OCI-LY7 (cell line): ENCODE data around the gene SARM1. TPM values are rescaled to one million over a fixed set of nuclear protein-coding genes. Genes with fewer than 3 reads are reported as not detected.
A peak's percentile ranks its signal among the peaks of the same experiment; 100 is the strongest.

ENCODE experiments used
- BruUV-seq: library from RNA; stranded (reverse); fragments of 400-500 nt; replicated peaks from 2 replicates; lab custom pipeline; 2021; lab: Mats Ljungman, UMichigan
- CTCF ChIA-PET: fragments of 300-600 bp; sonication (Branson Sonifier 250); formaldehyde crosslinking; loops from one replicate; lab custom pipeline; 2022; ENCODE audit warnings: antibody characterized with exemption; ENCODE audit not compliant: unreplicated experiment; lab: Charles Lee
- POLR2A ChIA-PET: fragments of 300-600 bp; sonication (Branson Sonifier 250); formaldehyde crosslinking; loops from one replicate; lab custom pipeline; 2022; ENCODE audit warnings: antibody characterized with exemption; lab: Charles Lee
- DNase-seq: peaks from one replicate; pipeline ENCODE4 v3.0.0-alpha.2; 2015; ENCODE audit warnings: low spot score
- H2AFZ ChIP-seq: fragments of 200-600 bp; sonication (generic), shearing (Covaris generic); 2 replicates; pipeline ENCODE4 v1.6.1; 2014; ENCODE audit warnings: mild to moderate bottlenecking, antibody characterized with exemption, low read length, moderate library complexity
- H3K27ac ChIP-seq: fragments of 200-600 bp; sonication (generic); 2 replicates; pipeline ENCODE4 v1.5.1; 2014; ENCODE audit warnings: mixed run types, low read depth, mild to moderate bottlenecking, moderate library complexity, low read length, inconsistent platforms; ENCODE audit not compliant: poor library complexity, severe bottlenecking
- H3K36me3 ChIP-seq: fragments of 200-600 bp; sonication (generic); 2 replicates; pipeline ENCODE4 v1.6.1; 2014; ENCODE audit warnings: mild to moderate bottlenecking, antibody characterized with exemption, low read length, moderate library complexity, mixed read lengths; ENCODE audit not compliant: insufficient read depth
- H3K4me1 ChIP-seq: fragments of 200-600 bp; sonication (generic); 2 replicates; pipeline ENCODE4 v1.5.1; 2014; ENCODE audit warnings: mild to moderate bottlenecking, low read length; ENCODE audit not compliant: insufficient read depth, poor library complexity, severe bottlenecking
- H3K4me2 ChIP-seq: fragments of 200-600 bp; sonication (generic); 2 replicates; pipeline ENCODE4 v1.6.1; 2014; ENCODE audit warnings: mild to moderate bottlenecking, low read length
- H3K4me3 ChIP-seq: fragments of 200-600 bp; sonication (generic); 2 replicates; pipeline ENCODE4 v1.5.1; 2014; ENCODE audit warnings: mild to moderate bottlenecking, low read depth, low read length; ENCODE audit not compliant: poor library complexity, severe bottlenecking
- H3K79me2 ChIP-seq: fragments of 200-600 bp; sonication (generic); 2 replicates; pipeline ENCODE4 v1.6.1; 2016; ENCODE audit warnings: low read depth, mild to moderate bottlenecking, low read length, moderate library complexity, mixed read lengths; ENCODE audit not compliant: insufficient read depth
- H3K9me2 ChIP-seq: fragments of 200-600 bp; sonication (generic); 2 replicates; pipeline ENCODE4 v1.6.1; 2016; ENCODE audit warnings: mild to moderate bottlenecking, low read length, mixed read lengths; ENCODE audit not compliant: insufficient read depth
- H3K9me3 ChIP-seq: fragments of 200-600 bp; sonication (generic); 2 replicates; pipeline ENCODE4 v1.6.1; 2014; ENCODE audit warnings: mild to moderate bottlenecking, mixed run types, low read length, mixed read lengths
- H4K20me1 ChIP-seq: fragments of 200-600 bp; sonication (generic); 2 replicates; pipeline ENCODE4 v1.6.1; 2014; ENCODE audit warnings: mild to moderate bottlenecking, antibody characterized with exemption, low read length, moderate library complexity, mixed read lengths; ENCODE audit not compliant: insufficient read depth
- EZH2phosphoT487 ChIP-seq: fragments of 200-600 bp; sonication (generic); IDR thresholded peaks from 2 replicates; pipeline ENCODE4 v1.6.1; 2018; ENCODE audit warnings: low read depth, borderline replicate concordance, mild to moderate bottlenecking, mixed run types, antibody characterized with exemption, low read length, moderate library complexity, mixed read lengths
- intact Hi-C: fragments of 100-400 bp; cut with micrococcal nuclease; formaldehyde crosslinking; loops from one replicate; pipeline ENCODE4 v1.10.0; 2022; ENCODE audit not compliant: unreplicated experiment
- total RNA-seq, 2 experiments: library from RNA; depleted of rRNA in 1 of 2; stranded (reverse); fragments of >200 nt in 1 of 2; shearing (Covaris generic) in 1 of 2; gene quantifications; 2 replicates each; pipeline ENCODE4 v1.2.3, GENCODE V29; 2014 to 2022
- TF ChIP-seq, protein P1 (sequence below): fragments of 200-600 bp; sonication (generic); conservative IDR thresholded peaks from 2 replicates; pipeline ENCODE4 v1.5.1; 2014; ENCODE audit warnings: mild to moderate bottlenecking, antibody characterized with exemption, low read length, moderate library complexity, mixed read lengths

SARM1 gene
- total RNA-seq, 2 experiments from 2014 or later: 7.5 to 21.3 TPM

DNA sequence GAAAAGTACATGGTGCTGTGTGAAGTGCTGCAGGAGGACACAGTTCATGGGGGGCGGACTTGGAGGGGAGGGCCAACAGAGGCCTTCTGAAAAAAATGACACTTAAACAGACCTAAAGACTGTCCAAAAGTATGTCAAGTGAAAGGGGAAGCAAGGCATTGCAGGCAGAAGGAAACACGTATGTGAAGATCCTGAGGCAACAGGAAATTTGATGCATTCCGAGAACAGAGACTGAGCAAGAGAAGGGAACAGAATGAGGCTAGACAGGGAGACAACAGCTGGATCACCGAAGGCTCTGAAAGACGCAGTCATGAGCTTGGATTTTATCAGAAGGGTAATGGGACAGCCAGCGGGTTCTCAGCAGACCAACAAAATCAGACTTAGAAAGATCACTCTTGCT lies 37.3 kb upstream of the SARM1 start:
- H3K9me3 ChIP-seq: no peaks in the 10 kb centered on the region
- no TSS peak for BruUV-seq
- DNase-seq: no peak
- H4K20me1 ChIP-seq: no peaks in the 10 kb centered on the region
- ChIA-PET CTCF (interaction anchor here (1.1 kb wide), 1 partner anchor 13 kb away, joined by 3 read pairs; no protein-coding TSS in a partner anchor), POLR2A (interaction anchor here (2.4 to 3.0 kb wide), 2 partner anchors 15 to 23 kb away, joined by 20 to 22 read pairs; partner anchors contain the start of genes POLDIP2 and TMEM97)
- peaks cover 23% of the 10 kb centered on the region for H3K4me1 ChIP-seq
- H3K27ac ChIP-seq: no peak overlapping the region
- no peaks in the 10 kb centered on the region for H3K9me2 ChIP-seq
- intact Hi-C loops: loop anchor here (2.0 kb wide), 1 partner anchor 37 kb away; the partner anchor contains the start of genes SARM1 and VTN
- no peak overlapping the region for H2AFZ ChIP-seq
- H3K4me2 ChIP-seq: peak overlapping the region; percentile 78
- peaks cover 4% of the 10 kb centered on the region for H3K36me3 ChIP-seq
- peaks cover 10% of the 10 kb centered on the region; the same call in 1 of the 2 replicates for H3K79me2 ChIP-seq
- TF ChIP-seq, protein P1, sequence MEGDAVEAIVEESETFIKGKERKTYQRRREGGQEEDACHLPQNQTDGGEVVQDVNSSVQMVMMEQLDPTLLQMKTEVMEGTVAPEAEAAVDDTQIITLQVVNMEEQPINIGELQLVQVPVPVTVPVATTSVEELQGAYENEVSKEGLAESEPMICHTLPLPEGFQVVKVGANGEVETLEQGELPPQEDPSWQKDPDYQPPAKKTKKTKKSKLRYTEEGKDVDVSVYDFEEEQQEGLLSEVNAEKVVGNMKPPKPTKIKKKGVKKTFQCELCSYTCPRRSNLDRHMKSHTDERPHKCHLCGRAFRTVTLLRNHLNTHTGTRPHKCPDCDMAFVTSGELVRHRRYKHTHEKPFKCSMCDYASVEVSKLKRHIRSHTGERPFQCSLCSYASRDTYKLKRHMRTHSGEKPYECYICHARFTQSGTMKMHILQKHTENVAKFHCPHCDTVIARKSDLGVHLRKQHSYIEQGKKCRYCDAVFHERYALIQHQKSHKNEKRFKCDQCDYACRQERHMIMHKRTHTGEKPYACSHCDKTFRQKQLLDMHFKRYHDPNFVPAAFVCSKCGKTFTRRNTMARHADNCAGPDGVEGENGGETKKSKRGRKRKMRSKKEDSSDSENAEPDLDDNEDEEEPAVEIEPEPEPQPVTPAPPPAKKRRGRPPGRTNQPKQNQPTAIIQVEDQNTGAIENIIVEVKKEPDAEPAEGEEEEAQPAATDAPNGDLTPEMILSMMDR: no peak
- TF ChIP-seq EZH2phosphoT487: no peak
- H3K4me3 ChIP-seq: peak overlapping the region; percentile 86

DNA sequence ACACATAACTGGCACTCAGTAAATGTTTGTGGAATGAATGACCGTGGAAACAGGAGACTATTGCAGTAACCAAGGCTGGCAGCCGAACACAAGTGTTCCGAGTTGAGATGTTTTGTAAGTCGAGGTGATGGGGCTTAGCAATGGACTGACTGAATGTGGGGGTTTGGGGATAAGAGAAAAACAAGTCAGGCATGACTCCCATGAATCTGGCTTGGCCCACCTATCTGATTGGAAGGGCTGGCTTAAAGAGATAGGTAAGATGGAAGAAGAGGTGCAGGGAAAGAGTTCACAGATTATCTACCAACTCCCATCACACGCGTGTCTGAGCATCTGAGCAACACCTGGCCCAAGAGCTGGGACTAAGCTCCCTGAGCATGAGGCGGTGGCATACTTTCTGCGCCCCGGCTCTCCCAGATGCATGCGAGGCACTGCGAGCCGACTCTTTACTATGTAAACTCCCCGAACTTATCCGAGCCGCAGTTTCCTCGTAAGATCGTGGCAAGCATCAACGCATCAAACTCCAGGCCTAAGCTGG lies 36.8 kb upstream of the SARM1 start:
- H3K4me2 ChIP-seq: peak overlapping the region; percentile 78
- no peaks in the 10 kb centered on the region for H4K20me1 ChIP-seq
- H2AFZ ChIP-seq: peak overlapping the region; percentile 69
- ChIA-PET CTCF (interaction anchor here (1.1 kb wide), 1 partner anchor 14 kb away, joined by 3 read pairs; no protein-coding TSS in a partner anchor), POLR2A (interaction anchor here (0.8 to 3.0 kb wide), 6 partner anchors 14 to 26 kb away, joined by 3 to 22 read pairs (median 4); partner anchors contain the start of genes POLDIP2 and TMEM97)
- H3K9me3 ChIP-seq: no peaks in the 10 kb centered on the region
- H3K4me1 ChIP-seq: peaks cover 23% of the 10 kb centered on the region
- peak; percentile 23 for DNase-seq
- H3K79me2 ChIP-seq: peaks cover 10% of the 10 kb centered on the region; the same call in 1 of the 2 replicates
- no peak overlapping the region for H3K27ac ChIP-seq
- H3K36me3 ChIP-seq: no peaks in the 10 kb centered on the region; the same call in 1 of the 2 replicates
- peak overlapping the region; percentile 86 for H3K4me3 ChIP-seq
- TF ChIP-seq, protein P1: no peak
- no peak for TF ChIP-seq EZH2phosphoT487
- intact Hi-C loops: loop anchor here (1.0 to 2.0 kb wide), 2 partner anchors 23 to 36 kb away; partner anchors contain the start of genes POLDIP2, SARM1 and VTN
- BruUV-seq: TSS peak; percentile 51
- no peaks in the 10 kb centered on the region for H3K9me2 ChIP-seq
